ENCODE data around the gene LRFN4.

DNA sequence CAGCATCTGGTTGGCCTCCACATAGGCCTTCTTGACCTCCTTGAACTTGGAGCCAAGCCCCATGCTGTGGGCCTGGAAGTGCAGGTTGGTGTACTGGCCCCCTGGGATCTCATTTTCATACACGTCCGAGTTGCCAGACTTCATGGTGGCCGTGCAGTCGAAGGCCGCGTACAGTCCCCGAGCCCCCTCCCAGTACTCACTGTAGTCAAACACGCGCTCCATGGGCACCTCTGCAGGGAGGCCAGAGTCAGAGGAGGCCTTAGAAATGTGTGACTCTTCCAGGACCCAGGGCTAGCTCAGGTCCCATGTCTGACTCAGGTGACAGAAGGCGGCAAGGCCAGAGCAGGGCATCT is 6.7 kb upstream of the LRFN4 start:
- TF ChIP-seq, protein P1, sequence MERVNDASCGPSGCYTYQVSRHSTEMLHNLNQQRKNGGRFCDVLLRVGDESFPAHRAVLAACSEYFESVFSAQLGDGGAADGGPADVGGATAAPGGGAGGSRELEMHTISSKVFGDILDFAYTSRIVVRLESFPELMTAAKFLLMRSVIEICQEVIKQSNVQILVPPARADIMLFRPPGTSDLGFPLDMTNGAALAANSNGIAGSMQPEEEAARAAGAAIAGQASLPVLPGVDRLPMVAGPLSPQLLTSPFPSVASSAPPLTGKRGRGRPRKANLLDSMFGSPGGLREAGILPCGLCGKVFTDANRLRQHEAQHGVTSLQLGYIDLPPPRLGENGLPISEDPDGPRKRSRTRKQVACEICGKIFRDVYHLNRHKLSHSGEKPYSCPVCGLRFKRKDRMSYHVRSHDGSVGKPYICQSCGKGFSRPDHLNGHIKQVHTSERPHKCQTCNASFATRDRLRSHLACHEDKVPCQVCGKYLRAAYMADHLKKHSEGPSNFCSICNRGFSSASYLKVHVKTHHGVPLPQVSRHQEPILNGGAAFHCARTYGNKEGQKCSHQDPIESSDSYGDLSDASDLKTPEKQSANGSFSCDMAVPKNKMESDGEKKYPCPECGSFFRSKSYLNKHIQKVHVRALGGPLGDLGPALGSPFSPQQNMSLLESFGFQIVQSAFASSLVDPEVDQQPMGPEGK (CRISPR knock-in tag; IDR thresholded peaks at IDR 0.05; ENCODE audit: borderline replicate concordance), result no peak
- no peak for TF ChIP-seq SNAI2 (CRISPR knock-in tag; IDR thresholded peaks at IDR 0.05)
- TF ChIP-seq, protein P2, sequence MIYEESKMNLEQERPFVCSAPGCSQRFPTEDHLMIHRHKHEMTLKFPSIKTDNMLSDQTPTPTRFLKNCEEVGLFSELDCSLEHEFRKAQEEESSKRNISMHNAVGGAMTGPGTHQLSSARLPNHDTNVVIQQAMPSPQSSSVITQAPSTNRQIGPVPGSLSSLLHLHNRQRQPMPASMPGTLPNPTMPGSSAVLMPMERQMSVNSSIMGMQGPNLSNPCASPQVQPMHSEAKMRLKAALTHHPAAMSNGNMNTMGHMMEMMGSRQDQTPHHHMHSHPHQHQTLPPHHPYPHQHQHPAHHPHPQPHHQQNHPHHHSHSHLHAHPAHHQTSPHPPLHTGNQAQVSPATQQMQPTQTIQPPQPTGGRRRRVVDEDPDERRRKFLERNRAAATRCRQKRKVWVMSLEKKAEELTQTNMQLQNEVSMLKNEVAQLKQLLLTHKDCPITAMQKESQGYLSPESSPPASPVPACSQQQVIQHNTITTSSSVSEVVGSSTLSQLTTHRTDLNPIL (CRISPR knock-in tag; IDR thresholded peaks at IDR 0.05; ENCODE audit: low read depth), result no peak
- TF ChIP-seq, protein P3, sequence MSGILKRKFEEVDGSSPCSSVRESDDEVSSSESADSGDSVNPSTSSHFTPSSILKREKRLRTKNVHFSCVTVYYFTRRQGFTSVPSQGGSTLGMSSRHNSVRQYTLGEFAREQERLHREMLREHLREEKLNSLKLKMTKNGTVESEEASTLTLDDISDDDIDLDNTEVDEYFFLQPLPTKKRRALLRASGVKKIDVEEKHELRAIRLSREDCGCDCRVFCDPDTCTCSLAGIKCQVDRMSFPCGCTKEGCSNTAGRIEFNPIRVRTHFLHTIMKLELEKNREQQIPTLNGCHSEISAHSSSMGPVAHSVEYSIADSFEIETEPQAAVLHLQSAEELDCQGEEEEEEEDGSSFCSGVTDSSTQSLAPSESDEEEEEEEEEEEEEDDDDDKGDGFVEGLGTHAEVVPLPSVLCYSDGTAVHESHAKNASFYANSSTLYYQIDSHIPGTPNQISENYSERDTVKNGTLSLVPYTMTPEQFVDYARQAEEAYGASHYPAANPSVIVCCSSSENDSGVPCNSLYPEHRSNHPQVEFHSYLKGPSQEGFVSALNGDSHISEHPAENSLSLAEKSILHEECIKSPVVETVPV (CRISPR knock-in tag; IDR thresholded peaks at IDR 0.05), result no peak
- no peak for TF ChIP-seq RARB (CRISPR knock-in tag; IDR thresholded peaks at IDR 0.05)
- no peak for TF ChIP-seq ZFP30 (CRISPR knock-in tag; IDR thresholded peaks at IDR 0.05)

All from SK-N-SH treated with all-trans-retinoic acid at 6 μM for 48 hours (cell line).